NCI-H187 (cell line): ENCODE results near the gene TMEM239.

Source experiments
- DNase-seq, 2 experiments: peaks; one replicate each; lab custom pipeline; 2025; lab: John Stamatoyannopoulos, UW

The TMEM239 gene

GRCh38 chr20:2851086-2851485 lies 34.9 kb downstream of the TMEM239 start:
- DNase-seq = no peak

GRCh38 chr20:2858591-2858990 lies 42.4 kb downstream of the TMEM239 start:
- DNase-seq = no peak

- no peak for DNase-seq
Observed at GRCh38 chr20:2859330-2860121, 43.4 kb downstream of the TMEM239 start.

- no peak for DNase-seq
Observed at GRCh38 chr20:2864626-2865025, 48.5 kb downstream of the TMEM239 start.

GRCh38 chr20:2865101-2865500 lies 48.9 kb downstream of the TMEM239 start:
- DNase-seq = no peak

- DNase-seq = no peak
Observed at GRCh38 chr20:2865630-2866029, 49.5 kb downstream of the TMEM239 start.

- DNase-seq = no peak
Observed at GRCh38 chr20:2866236-2866635, 50.1 kb downstream of the TMEM239 start.

- DNase-seq = no peak
Observed at GRCh38 chr20:2867081-2867864, 51.1 kb downstream of the TMEM239 start.
